Panc1 (cell line): ENCODE data around the gene ITGBL1. TPM values are rescaled to one million over a fixed set of nuclear protein-coding genes. Genes with fewer than 3 reads are reported as not detected.

Experiments
- ATAC-seq: fragments of 200-7000 bp; cut with Tn5 transposase; 2 replicates; pipeline ENCODE4 v1.9.1; 2020; ENCODE audit warnings: mild to moderate bottlenecking, moderate library complexity
- BruUV-seq: library from RNA; stranded (reverse); fragments of 400-500 nt; replicated peaks from 2 replicates; lab custom pipeline; 2021; lab: Mats Ljungman, UMichigan
- CTCF ChIA-PET: fragments of 300-600 bp; sonication (Branson Sonifier 250); formaldehyde crosslinking; loops from one replicate; lab custom pipeline; 2022; ENCODE audit warnings: antibody characterized with exemption; lab: Charles Lee
- POLR2A ChIA-PET: fragments of 300-600 bp; sonication (Branson Sonifier 250); formaldehyde crosslinking; loops from one replicate; lab custom pipeline; 2022; ENCODE audit warnings: antibody characterized with exemption; lab: Charles Lee
- DNase-seq: peaks from one replicate; pipeline ENCODE4 v3.0.0-alpha.2; 2010; ENCODE audit warnings: low read depth, low spot score
- H3K27ac ChIP-seq: 2 replicates; pipeline ENCODE4 v1.5.1; 2011; ENCODE audit warnings: mild to moderate bottlenecking, low read length, inconsistent platforms
- H3K27me3 ChIP-seq: fragments of 200-500 bp; sonication (Bioruptor generic); 2 replicates; pipeline ENCODE4 v1.6.0; 2014; ENCODE audit warnings: low read length, inconsistent platforms; ENCODE audit not compliant: control insufficient read depth, insufficient read depth
- H3K36me3 ChIP-seq: fragments of 200-500 bp; sonication (Bioruptor generic); 2 replicates; pipeline ENCODE4 v1.5.1; 2014; ENCODE audit warnings: inconsistent platforms, mild to moderate bottlenecking, low read length, moderate library complexity; ENCODE audit not compliant: control insufficient read depth, insufficient read depth
- H3K4me1 ChIP-seq: 2 replicates; pipeline ENCODE4 v1.5.1; 2011; ENCODE audit warnings: inconsistent platforms, mild to moderate bottlenecking, low read length, moderate library complexity; ENCODE audit not compliant: control insufficient read depth, insufficient read depth
- H3K4me3 ChIP-seq, 2 experiments: 2 replicates each; pipeline ENCODE4 v1.5.1; 2011 to 2012; ENCODE audit warnings: low read depth in 2 of 2, low read length in 2 of 2, mild to moderate bottlenecking in 2 of 2, inconsistent platforms in 1 of 2, moderate library complexity in 1 of 2
- H3K9me3 ChIP-seq: fragments of 200-500 bp; sonication (Bioruptor generic); 2 replicates; pipeline ENCODE4 v1.5.1; 2014; ENCODE audit warnings: low read depth, mild to moderate bottlenecking, inconsistent platforms, low read length, moderate library complexity; ENCODE audit not compliant: control insufficient read depth, insufficient read depth
- CTCF ChIP-seq: fragments of 450-650 bp; IDR thresholded peaks from 2 replicates; pipeline ENCODE4 v1.5.1; 2017; ENCODE audit warnings: mild to moderate bottlenecking
- REST ChIP-seq, 2 experiments: IDR thresholded peaks; 2 replicates each; pipeline ENCODE4 v1.6.1; 2011 to 2012; ENCODE audit warnings: low read depth in 2 of 2, control low read depth in 1 of 2, low read length in 1 of 2, mild to moderate bottlenecking in 1 of 2, moderate library complexity in 1 of 2; ENCODE audit not compliant: insufficient read depth in 1 of 2
- SIN3A ChIP-seq: IDR thresholded peaks from 2 replicates; pipeline ENCODE4 v1.6.1; 2012; ENCODE audit warnings: low read depth, mild to moderate bottlenecking, low read length, moderate library complexity, borderline replicate concordance; ENCODE audit not compliant: insufficient read depth
- TCF7L2 ChIP-seq: IDR thresholded peaks from 2 replicates; pipeline ENCODE4 v1.6.1; 2011; ENCODE audit warnings: mild to moderate bottlenecking, low read depth, low read length, inconsistent platforms
- in situ Hi-C: cut with HindIII; loops from 2 replicates; pipeline ENCODE4 v1.10.0; 2016; ENCODE audit warnings: low sequenced_read_pairs, low pct_unique_long_range_greater_than_20kb
- intact Hi-C: fragments of 100-400 bp; cut with micrococcal nuclease; formaldehyde crosslinking; loops from one replicate; pipeline ENCODE4 v1.10.0; 2022; ENCODE audit not compliant: unreplicated experiment
- total RNA-seq: library from RNA; stranded (reverse); gene quantifications from one replicate; pipeline ENCODE4 v1.2.1, GENCODE V29; 2021; ENCODE audit not compliant: unreplicated experiment

Gene ITGBL1
- total RNA-seq, 1 experiment from 2014 or later, result 14.3 TPM

GRCh38 chr13:101757446-101758039 is 305.1 kb downstream of the ITGBL1 start:
- no peaks in the 10 kb centered on the region; the same call in 1 of the 2 replicates for H3K4me1 ChIP-seq
- no peak overlapping the region for H3K27ac ChIP-seq
- peak; percentile 81; the same call in 1 of the 2 replicates for ATAC-seq
- no TSS peak for BruUV-seq
- no peak overlapping the region for H3K4me3 ChIP-seq
- TF ChIP-seq CTCF (peak; percentile 46; the same call in 1 of the 2 replicates), REST (IDR thresholded peaks at IDR 0.05; ENCODE audit: insufficient read depth in 1 of 2, low read depth in 2 of 2, low read length in 1 of 2) (no peak), SIN3A (no peak)
- POLR2A ChIA-PET, result no interaction called here
- intact Hi-C loops, result loop anchor here (1.0 to 5.0 kb wide), 2 partner anchors 243 to 610 kb away; no protein-coding TSS in a partner anchor
- H3K9me3 ChIP-seq, result no peaks in the 10 kb centered on the region
- no peaks in the 10 kb centered on the region for H3K27me3 ChIP-seq
- DNase-seq, result peak; percentile 13
- CTCF ChIA-PET, result interaction anchor here (0.6 to 1.3 kb wide), 3 partner anchors 243 to 1184 kb away, joined by 3 to 10 read pairs (median 4); no protein-coding TSS in a partner anchor
- in situ Hi-C loops, result no loop called here
- H3K36me3 ChIP-seq, result no peaks in the 10 kb centered on the region

- no peaks in the 10 kb centered on the region for H3K4me1 ChIP-seq
- intact Hi-C loops (no loop called here), in situ Hi-C loops (no loop called here)
- no peaks in the 10 kb centered on the region for H3K9me3 ChIP-seq
- BruUV-seq, result no TSS peak
- POLR2A ChIA-PET, result no interaction called here
- no peak for ATAC-seq
- H3K27me3 ChIP-seq, result no peaks in the 10 kb centered on the region
- CTCF ChIA-PET, result no interaction called here
- no peak for TF ChIP-seq TCF7L2
- H3K36me3 ChIP-seq, result no peaks in the 10 kb centered on the region
- H3K4me3 ChIP-seq, result no peak overlapping the region
- no peak overlapping the region for H3K27ac ChIP-seq
- no peak for DNase-seq
These were observed 310.7 kb downstream of the ITGBL1 start for GRCh38 chr13:101763191-101763590.

Other genes with a start within 250 kb of the ITGBL1 start
- gene NALCN, start 36.2 kb upstream of the ITGBL1 start, total RNA-seq, result 10.9 TPM